Measurements from ENCODE around the gene MYT1. TPM values are rescaled to one million over a fixed set of nuclear protein-coding genes. Genes with fewer than 3 reads are reported as not detected.

The MYT1 gene
- total RNA-seq, 2 donors from 2014 or later = 0.99 TPM; not detected in 1

DNA sequence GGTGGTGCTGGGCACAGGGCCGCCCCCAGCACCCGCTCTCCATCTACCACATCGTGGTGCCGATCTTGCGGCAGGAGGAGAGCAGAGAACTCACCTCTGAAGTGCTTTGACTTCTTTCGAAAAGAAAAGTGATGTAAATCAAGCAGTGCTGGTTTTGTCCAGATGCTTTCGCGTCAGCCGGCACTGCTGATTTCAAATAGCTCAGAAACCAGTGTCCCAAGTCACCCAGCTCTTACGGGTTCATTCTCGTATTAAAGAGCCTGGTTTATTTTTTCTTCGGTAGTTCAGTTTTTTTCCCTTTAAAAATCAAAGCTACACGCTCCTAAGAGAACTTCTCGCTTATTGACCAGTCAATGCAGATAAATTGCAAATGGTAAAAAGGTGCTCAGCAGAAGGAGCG lies 32.1 kb downstream of the MYT1 start:
- H3K27me3 ChIP-seq = no peaks in the 10 kb centered on the region
- WGBS, 2 donors = 67 to 68% methylated on average over 14 to 15 of the region's 15 CpGs
- intact Hi-C loops (cut with DNase I) = no loop called here

DNA sequence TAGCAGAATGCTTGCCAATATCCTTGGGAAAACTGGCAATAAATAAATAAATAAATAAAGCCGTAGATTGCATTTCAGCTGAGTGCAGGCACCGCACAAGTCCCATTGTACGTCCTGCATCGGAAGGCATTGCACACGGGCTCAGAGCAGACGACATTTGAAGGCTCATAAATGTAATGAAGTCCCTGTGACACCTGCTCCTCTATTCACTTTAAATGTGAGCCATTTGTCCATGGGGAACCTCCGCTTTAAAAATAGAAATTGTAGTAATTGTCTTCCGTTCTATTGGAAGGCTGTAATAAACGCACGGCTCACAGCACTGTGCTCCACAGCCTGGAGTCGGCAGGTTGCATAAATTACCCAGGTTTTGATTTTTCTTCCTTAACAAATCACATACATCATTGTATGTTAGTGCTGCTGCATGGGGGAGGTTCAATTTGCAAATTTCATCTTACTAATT lies 32.6 kb downstream of the MYT1 start:
- Histone ChIP-seq H3K9me3 (no peaks in the 10 kb centered on the region), H3K4me3 (no peak overlapping the region), H3K36me3 (replicated peaks in 1 of 2; ENCODE audit: insufficient read depth in 1 of 2, low read depth in 2 of 2) (no peaks in the 10 kb centered on the region), H3K27ac (no peak overlapping the region), H3K27me3 (no peaks in the 10 kb centered on the region), H3K4me1 (no peaks in the 10 kb centered on the region)
- ATAC-seq = no peak
- no peak for DNase-seq
- intact Hi-C loops (cut with DNase I) = no loop called here
- 69 to 77% methylated on average over 11 of the region's 11 CpGs for WGBS, 2 donors
- TF ChIP-seq CTCF (IDR thresholded peaks at IDR 0.05) (no peak), POLR2A (IDR thresholded peaks at IDR 0.05) (no peak)

More for the DNA sequence above, 32.1 kb downstream of the MYT1 start:
- Histone ChIP-seq H3K36me3 (replicated peaks in 1 of 2; ENCODE audit: insufficient read depth in 1 of 2, low read depth in 2 of 2) (no peaks in the 10 kb centered on the region), H3K4me1 (no peaks in the 10 kb centered on the region), H3K4me3 (no peak overlapping the region), H3K9me3 (no peaks in the 10 kb centered on the region), H3K27ac (no peak overlapping the region)
- ATAC-seq = no peak
- TF ChIP-seq CTCF (IDR thresholded peaks at IDR 0.05) = no peak
- no peak for DNase-seq

GRCh38 chr20:64198347-64198746 lies 34.1 kb downstream of the MYT1 start:
- H3K27ac ChIP-seq = no peak overlapping the region
- no peak for TF ChIP-seq POLR2A (IDR thresholded peaks at IDR 0.05)
- TF ChIP-seq CTCF (IDR thresholded peaks at IDR 0.05) = no peak
- intact Hi-C loops (cut with DNase I) = no loop called here
- ATAC-seq = no peak
- H3K27me3 ChIP-seq = no peaks in the 10 kb centered on the region
- H3K36me3 ChIP-seq (replicated peaks in 1 of 2; ENCODE audit: insufficient read depth in 1 of 2, low read depth in 2 of 2) = no peaks in the 10 kb centered on the region
- no peaks in the 10 kb centered on the region for H3K9me3 ChIP-seq
- no peak overlapping the region for H3K4me3 ChIP-seq
- DNase-seq = no peak
- no peaks in the 10 kb centered on the region for H3K4me1 ChIP-seq
- WGBS, 2 donors = 80 to 85% methylated on average over 5 to 8 of the region's 9 CpGs

DNA sequence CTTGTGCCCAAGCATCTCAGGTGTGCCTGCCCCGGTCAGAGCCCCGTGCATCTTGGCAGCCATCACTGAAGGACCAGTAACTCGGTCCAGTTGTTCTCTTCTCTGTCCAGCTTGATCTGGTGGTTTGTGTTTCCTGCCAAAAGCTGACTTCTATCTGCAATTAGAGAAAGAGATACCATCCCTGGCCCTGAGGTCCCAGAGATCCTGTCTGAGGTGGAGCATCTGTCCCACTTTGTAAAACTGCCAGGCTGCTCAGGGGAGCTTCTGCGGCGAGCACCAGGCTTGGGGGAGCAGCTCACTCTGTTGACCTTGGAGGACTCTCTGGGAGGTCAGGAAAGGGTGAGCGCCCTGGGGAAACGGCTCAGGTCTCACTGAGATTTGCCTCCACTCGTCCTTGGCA lies 35.1 kb downstream of the MYT1 start:
- no peak for ATAC-seq
- H3K4me3 ChIP-seq = no peak overlapping the region
- no peak for DNase-seq
- WGBS, 2 donors = 29 to 49% methylated on average over 7 to 8 of the region's 8 CpGs
- H3K27me3 ChIP-seq = no peaks in the 10 kb centered on the region
- no peaks in the 10 kb centered on the region for H3K9me3 ChIP-seq
- no peaks in the 10 kb centered on the region for H3K4me1 ChIP-seq
- H3K36me3 ChIP-seq (replicated peaks in 1 of 2; ENCODE audit: insufficient read depth in 1 of 2, low read depth in 2 of 2) = no peaks in the 10 kb centered on the region
- intact Hi-C loops (cut with DNase I) = no loop called here
- no peak for TF ChIP-seq CTCF (IDR thresholded peaks at IDR 0.05)
- TF ChIP-seq POLR2A (IDR thresholded peaks at IDR 0.05) = no peak
- no peak overlapping the region for H3K27ac ChIP-seq

DNA sequence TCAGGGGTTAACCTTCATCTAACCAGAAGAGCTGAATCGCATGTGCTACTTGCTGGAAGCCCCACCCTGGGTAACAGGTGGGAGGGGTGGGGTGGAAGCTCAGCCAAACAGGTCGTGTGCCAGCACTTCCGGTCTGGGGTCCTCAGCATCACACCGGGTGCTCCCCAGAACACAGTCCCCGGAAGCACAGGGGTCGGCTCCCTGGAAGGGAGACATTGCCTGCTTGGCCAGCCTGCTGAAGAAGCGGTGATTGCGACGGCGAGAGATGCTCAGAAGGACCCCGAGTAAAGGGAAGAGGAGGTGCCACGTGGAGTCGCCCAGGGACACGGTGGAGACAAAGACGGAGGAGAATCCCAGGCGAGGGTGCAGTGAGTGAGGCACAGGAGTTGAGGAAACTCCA lies 36.5 kb downstream of the MYT1 start:
- no peaks in the 10 kb centered on the region for H3K4me1 ChIP-seq
- no peaks in the 10 kb centered on the region for H3K36me3 ChIP-seq (replicated peaks in 1 of 2; ENCODE audit: insufficient read depth in 1 of 2, low read depth in 2 of 2)
- ATAC-seq (no peak), DNase-seq (no peak)
- H3K4me3 ChIP-seq = no peak overlapping the region
- 64 to 70% methylated on average over 15 to 16 of the region's 16 CpGs for WGBS, 2 donors
- TF ChIP-seq CTCF (IDR thresholded peaks at IDR 0.05) (no peak), POLR2A (IDR thresholded peaks at IDR 0.05) (no peak)
- H3K9me3 ChIP-seq = no peaks in the 10 kb centered on the region
- intact Hi-C loops (cut with DNase I) = no loop called here
- no peaks in the 10 kb centered on the region for H3K27me3 ChIP-seq
- H3K27ac ChIP-seq = no peak overlapping the region
